ENCODE measurements around the gene MYD88. TPM values are rescaled to one million over a fixed set of nuclear protein-coding genes. Genes with fewer than 3 reads are reported as not detected.

Gene MYD88
- polyA plus RNA-seq, 1 donor from 2014 or later = 0.14 TPM

DNA sequence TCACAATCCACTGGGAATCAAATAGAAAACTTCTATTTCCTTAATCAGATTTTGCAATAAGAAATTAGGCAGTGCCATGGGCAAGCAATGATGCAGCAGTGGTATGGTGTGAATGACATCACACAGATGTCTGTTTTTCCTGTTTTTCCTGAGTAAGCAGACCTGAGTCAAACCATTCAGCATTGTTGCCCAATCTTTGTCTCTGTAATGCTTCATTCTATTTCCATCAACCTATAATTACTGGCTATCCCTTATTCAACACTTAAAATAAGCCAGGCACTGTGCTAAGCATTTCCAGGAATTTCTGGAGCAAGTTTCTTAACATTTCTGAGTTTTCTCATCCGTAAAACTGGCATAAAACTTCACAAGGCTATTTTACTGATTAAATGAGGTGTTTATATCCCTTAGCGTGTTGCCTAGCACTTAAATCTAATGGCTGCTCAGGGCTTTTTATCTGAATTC is 15.6 kb downstream of the MYD88 start:
- H3K79me2 ChIP-seq (replicated peaks; ENCODE audit: insufficient read depth, low read length) = no peaks in the 10 kb centered on the region
- H3K27ac ChIP-seq (ENCODE audit: low read length) = no peak overlapping the region
- no peaks in the 10 kb centered on the region for H3K9me3 ChIP-seq (ENCODE audit: low read length)
- H3K27me3 ChIP-seq (ENCODE audit: insufficient read depth, low read depth, low read length) = no peaks in the 10 kb centered on the region
- no peaks in the 10 kb centered on the region for H3K36me3 ChIP-seq (ENCODE audit: insufficient read depth, low read length)
- H3K4me2 ChIP-seq (ENCODE audit: low read length) = no peak overlapping the region
- no peaks in the 10 kb centered on the region for H4K20me1 ChIP-seq (ENCODE audit: insufficient read depth)
- H2AFZ ChIP-seq (ENCODE audit: low read depth, low read length) = no peak overlapping the region
- H3K4me3 ChIP-seq (ENCODE audit: low read length) = no peak overlapping the region
- H3K9ac ChIP-seq (ENCODE audit: low read length) = no peak overlapping the region
- H3K9me2 ChIP-seq (ENCODE audit: insufficient read depth, low read length) = no peaks in the 10 kb centered on the region
- TF ChIP-seq SMC3 (conservative IDR thresholded peaks at IDR 0.05; ENCODE audit: poor library complexity) = no peak
- no peak for TF ChIP-seq RAD21 (conservative IDR thresholded peaks at IDR 0.05)
- TF ChIP-seq TAF1 (IDR thresholded peaks at IDR 0.05; ENCODE audit: low read depth) = no peak
- TF ChIP-seq, protein P1, sequence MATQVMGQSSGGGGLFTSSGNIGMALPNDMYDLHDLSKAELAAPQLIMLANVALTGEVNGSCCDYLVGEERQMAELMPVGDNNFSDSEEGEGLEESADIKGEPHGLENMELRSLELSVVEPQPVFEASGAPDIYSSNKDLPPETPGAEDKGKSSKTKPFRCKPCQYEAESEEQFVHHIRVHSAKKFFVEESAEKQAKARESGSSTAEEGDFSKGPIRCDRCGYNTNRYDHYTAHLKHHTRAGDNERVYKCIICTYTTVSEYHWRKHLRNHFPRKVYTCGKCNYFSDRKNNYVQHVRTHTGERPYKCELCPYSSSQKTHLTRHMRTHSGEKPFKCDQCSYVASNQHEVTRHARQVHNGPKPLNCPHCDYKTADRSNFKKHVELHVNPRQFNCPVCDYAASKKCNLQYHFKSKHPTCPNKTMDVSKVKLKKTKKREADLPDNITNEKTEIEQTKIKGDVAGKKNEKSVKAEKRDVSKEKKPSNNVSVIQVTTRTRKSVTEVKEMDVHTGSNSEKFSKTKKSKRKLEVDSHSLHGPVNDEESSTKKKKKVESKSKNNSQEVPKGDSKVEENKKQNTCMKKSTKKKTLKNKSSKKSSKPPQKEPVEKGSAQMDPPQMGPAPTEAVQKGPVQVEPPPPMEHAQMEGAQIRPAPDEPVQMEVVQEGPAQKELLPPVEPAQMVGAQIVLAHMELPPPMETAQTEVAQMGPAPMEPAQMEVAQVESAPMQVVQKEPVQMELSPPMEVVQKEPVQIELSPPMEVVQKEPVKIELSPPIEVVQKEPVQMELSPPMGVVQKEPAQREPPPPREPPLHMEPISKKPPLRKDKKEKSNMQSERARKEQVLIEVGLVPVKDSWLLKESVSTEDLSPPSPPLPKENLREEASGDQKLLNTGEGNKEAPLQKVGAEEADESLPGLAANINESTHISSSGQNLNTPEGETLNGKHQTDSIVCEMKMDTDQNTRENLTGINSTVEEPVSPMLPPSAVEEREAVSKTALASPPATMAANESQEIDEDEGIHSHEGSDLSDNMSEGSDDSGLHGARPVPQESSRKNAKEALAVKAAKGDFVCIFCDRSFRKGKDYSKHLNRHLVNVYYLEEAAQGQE (IDR thresholded peaks at IDR 0.05; ENCODE audit: borderline replicate concordance) = no peak
- TF ChIP-seq, protein P2, sequence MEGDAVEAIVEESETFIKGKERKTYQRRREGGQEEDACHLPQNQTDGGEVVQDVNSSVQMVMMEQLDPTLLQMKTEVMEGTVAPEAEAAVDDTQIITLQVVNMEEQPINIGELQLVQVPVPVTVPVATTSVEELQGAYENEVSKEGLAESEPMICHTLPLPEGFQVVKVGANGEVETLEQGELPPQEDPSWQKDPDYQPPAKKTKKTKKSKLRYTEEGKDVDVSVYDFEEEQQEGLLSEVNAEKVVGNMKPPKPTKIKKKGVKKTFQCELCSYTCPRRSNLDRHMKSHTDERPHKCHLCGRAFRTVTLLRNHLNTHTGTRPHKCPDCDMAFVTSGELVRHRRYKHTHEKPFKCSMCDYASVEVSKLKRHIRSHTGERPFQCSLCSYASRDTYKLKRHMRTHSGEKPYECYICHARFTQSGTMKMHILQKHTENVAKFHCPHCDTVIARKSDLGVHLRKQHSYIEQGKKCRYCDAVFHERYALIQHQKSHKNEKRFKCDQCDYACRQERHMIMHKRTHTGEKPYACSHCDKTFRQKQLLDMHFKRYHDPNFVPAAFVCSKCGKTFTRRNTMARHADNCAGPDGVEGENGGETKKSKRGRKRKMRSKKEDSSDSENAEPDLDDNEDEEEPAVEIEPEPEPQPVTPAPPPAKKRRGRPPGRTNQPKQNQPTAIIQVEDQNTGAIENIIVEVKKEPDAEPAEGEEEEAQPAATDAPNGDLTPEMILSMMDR (IDR thresholded peaks at IDR 0.05; ENCODE audit: poor library complexity, severe bottlenecking) = no peak
- no peak for TF ChIP-seq POLR2AphosphoS5 (IDR thresholded peaks at IDR 0.05)
- no peak for TF ChIP-seq EP300 (conservative IDR thresholded peaks at IDR 0.05; ENCODE audit: poor library complexity, severe bottlenecking)
- no peak for TF ChIP-seq MXI1 (conservative IDR thresholded peaks at IDR 0.05; ENCODE audit: poor library complexity, severe bottlenecking)
- no peak for TF ChIP-seq EZH2 (IDR thresholded peaks at IDR 0.05; ENCODE audit: borderline replicate concordance, insufficient read depth, low read length, poor library complexity, severe bottlenecking)
- no peaks in the 10 kb centered on the region for H3F3A ChIP-seq (ENCODE audit: insufficient read depth, low read length, poor library complexity, severe bottlenecking)

DNA sequence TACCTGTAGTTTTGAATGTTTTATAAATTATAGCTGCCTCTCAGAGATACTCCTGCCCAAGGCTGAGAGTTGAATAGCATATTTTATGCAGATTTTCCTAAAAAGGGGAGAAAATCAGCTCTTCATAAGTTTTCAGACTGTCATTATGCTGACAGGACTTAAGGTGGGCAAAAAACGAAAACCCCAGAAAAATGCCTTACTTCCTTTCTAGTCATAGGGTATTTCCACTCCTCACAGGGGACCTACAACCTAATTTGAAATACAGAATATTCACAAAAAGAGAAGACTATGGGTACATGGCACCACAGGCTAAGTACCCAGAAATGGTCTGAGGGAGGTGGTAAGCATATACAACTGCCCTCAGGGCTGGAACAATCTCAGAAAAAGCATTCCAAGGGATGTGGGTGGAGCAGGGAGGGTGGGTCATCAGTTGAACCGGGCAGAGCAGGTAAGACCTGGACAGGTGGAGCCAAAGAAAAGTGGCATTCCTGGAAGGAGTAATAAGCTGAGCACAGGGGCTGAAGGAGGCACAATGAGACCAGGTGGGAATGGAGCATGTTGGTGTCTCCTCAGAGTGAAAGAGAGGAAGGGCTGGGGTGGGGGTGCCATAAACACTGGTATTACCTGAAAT is 16.3 kb downstream of the MYD88 start:
- H3K9ac ChIP-seq (ENCODE audit: low read length) = no peak overlapping the region
- H3K27ac ChIP-seq (ENCODE audit: low read length) = no peak overlapping the region
- no peak overlapping the region for H2AFZ ChIP-seq (ENCODE audit: low read depth, low read length)
- no peaks in the 10 kb centered on the region for H3K79me2 ChIP-seq (replicated peaks; ENCODE audit: insufficient read depth, low read length)
- H3K4me3 ChIP-seq (ENCODE audit: low read length) = no peak overlapping the region
- no peaks in the 10 kb centered on the region for H3F3A ChIP-seq (ENCODE audit: insufficient read depth, low read length, poor library complexity, severe bottlenecking)
- no peaks in the 10 kb centered on the region for H3K9me3 ChIP-seq (ENCODE audit: low read length)
- H4K20me1 ChIP-seq (ENCODE audit: insufficient read depth) = no peaks in the 10 kb centered on the region
- TF ChIP-seq EP300 (conservative IDR thresholded peaks at IDR 0.05; ENCODE audit: poor library complexity, severe bottlenecking) = no peak
- TF ChIP-seq RAD21 (conservative IDR thresholded peaks at IDR 0.05) = no peak
- TF ChIP-seq, protein P1 (IDR thresholded peaks at IDR 0.05; ENCODE audit: borderline replicate concordance) = no peak
- TF ChIP-seq MXI1 (conservative IDR thresholded peaks at IDR 0.05; ENCODE audit: poor library complexity, severe bottlenecking) = no peak
- no peak for TF ChIP-seq SMC3 (conservative IDR thresholded peaks at IDR 0.05; ENCODE audit: poor library complexity)
- H3K4me2 ChIP-seq (ENCODE audit: low read length) = no peak overlapping the region
- H3K36me3 ChIP-seq (ENCODE audit: insufficient read depth, low read length) = no peaks in the 10 kb centered on the region
- no peaks in the 10 kb centered on the region for H3K9me2 ChIP-seq (ENCODE audit: insufficient read depth, low read length)
- H3K27me3 ChIP-seq (ENCODE audit: insufficient read depth, low read depth, low read length) = no peaks in the 10 kb centered on the region

Data from neural cell (in vitro differentiated cells).